ENCODE data around the gene MEGF6.

DNA sequence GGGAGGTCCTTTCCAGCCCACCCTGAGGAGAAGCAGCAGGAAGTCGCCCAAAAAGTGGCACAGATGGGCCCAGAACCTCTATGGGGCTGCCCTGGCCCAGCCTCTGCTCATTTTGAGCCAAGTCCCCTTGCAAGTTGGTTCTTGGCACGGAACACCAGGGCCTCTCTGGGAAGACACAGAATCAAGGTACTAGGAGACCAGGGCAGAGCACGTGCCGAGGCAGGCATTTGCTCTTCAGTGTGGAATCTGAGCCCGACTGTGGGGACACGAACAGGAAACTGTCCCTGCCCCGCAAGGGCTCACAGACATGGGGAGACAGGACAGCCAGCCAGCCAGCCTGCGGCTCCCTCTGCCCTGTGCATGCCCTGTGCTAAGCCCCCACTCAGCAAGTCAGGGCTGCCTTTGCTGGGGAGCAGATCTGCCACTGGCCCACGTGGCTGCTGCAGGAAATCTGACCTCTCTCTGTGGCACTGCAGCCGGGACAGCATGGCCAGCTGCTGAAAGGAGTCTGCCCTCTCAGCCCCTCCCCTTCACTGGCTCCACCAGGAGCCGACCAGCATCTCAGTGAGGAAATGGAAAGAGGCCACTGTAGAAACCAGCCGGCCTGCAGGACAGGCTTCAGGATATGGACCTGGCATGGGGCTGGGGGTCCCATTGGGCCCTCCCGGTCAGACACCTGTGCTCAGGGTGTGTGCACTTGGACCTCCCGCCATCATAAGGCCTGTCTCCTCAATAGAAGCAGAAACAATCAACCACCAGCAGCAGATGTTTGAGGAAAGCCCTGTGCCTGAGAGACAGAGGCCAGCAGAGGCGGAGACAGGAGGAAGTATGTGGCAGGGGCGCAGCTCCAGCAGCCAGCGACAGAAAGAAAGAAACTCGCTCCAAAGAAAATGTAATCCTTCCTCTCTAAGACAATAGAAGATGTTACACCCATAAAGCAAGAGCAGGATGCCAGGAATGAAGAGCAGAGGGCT, 153.1 kb downstream of the MEGF6 start:
- TF ChIP-seq, protein P1, sequence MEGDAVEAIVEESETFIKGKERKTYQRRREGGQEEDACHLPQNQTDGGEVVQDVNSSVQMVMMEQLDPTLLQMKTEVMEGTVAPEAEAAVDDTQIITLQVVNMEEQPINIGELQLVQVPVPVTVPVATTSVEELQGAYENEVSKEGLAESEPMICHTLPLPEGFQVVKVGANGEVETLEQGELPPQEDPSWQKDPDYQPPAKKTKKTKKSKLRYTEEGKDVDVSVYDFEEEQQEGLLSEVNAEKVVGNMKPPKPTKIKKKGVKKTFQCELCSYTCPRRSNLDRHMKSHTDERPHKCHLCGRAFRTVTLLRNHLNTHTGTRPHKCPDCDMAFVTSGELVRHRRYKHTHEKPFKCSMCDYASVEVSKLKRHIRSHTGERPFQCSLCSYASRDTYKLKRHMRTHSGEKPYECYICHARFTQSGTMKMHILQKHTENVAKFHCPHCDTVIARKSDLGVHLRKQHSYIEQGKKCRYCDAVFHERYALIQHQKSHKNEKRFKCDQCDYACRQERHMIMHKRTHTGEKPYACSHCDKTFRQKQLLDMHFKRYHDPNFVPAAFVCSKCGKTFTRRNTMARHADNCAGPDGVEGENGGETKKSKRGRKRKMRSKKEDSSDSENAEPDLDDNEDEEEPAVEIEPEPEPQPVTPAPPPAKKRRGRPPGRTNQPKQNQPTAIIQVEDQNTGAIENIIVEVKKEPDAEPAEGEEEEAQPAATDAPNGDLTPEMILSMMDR (IDR thresholded peaks at IDR 0.05), result no peak
- TF ChIP-seq POLR2A (IDR thresholded peaks at IDR 0.05), result no peak

Data from body of pancreas (tissue), 4 donors.